Suprapubic skin (tissue), 4 donors: ENCODE measurements around the gene COL16A1. TPM values are rescaled to one million over a fixed set of nuclear protein-coding genes. Genes with fewer than 3 reads are reported as not detected.

ENCODE experiments used
- DNase-seq, 2 donors: peaks; one replicate each; pipeline ENCODE4 v3.0.0-alpha.2; 2019; ENCODE audit warnings: low spot score in 2 of 2
- H3K27ac ChIP-seq: fragments of 200-600 bp; sonication (generic); one replicate; pipeline ENCODE4 v1.5.1; 2019
- H3K27me3 ChIP-seq: fragments of 200-600 bp; sonication (generic); one replicate; pipeline ENCODE4 v1.5.1; 2019
- H3K36me3 ChIP-seq: fragments of 200-600 bp; sonication (generic); one replicate; pipeline ENCODE4 v1.5.1; 2019
- H3K4me1 ChIP-seq: fragments of 200-600 bp; sonication (generic); one replicate; pipeline ENCODE4 v1.5.1; 2019
- H3K4me3 ChIP-seq: fragments of 200-600 bp; sonication (generic); one replicate; pipeline ENCODE4 v1.5.1; 2019; ENCODE audit warnings: mild to moderate bottlenecking
- H3K9me3 ChIP-seq: fragments of 200-600 bp; sonication (generic); one replicate; pipeline ENCODE4 v1.5.1; 2019
- EP300 ChIP-seq: sonication (generic); formaldehyde crosslinking; IDR thresholded peaks from one replicate; pipeline ENCODE4 v1.6.1; 2017; ENCODE audit warnings: antibody characterized with exemption
- POLR2A ChIP-seq, 2 donors: fragments of 450-650 bp; IDR thresholded peaks; one replicate each; pipeline ENCODE4 v1.6.1; 2017; ENCODE audit warnings: antibody characterized with exemption in 2 of 2, mild to moderate bottlenecking in 2 of 2, moderate library complexity in 2 of 2
- POLR2AphosphoS5 ChIP-seq, 3 donors: sonication (generic); formaldehyde crosslinking; IDR thresholded peaks; one replicate each; pipeline ENCODE4 v1.6.1; 2017; ENCODE audit warnings: antibody characterized with exemption in 3 of 3
- WGBS: methylation state at CpG from one replicate; pipeline ENCODE4 v1.1.5; 2018; 5-methylcytosine and 5-hydroxymethylcytosine counted together
- total RNA-seq, 4 donors: library from RNA; depleted of rRNA; stranded (reverse); fragments of >200 nt; gene quantifications; one replicate each; pipeline ENCODE4 v1.1.0, GENCODE V29; 2016
- TF ChIP-seq, protein P1 (sequence below), 2 donors: fragments of 200-600 bp in 1 of 2; fragments of 450-650 bp in 1 of 2; sonication (generic) in 1 of 2; IDR thresholded peaks; one replicate each; pipeline ENCODE4 v1.5.1; 2016 to 2019; ENCODE audit warnings: antibody characterized with exemption in 2 of 2, mild to moderate bottlenecking in 1 of 2, moderate library complexity in 1 of 2

COL16A1 gene
- total RNA-seq, 4 donors from 2014 or later: 41.6 to 188 (median 93.1) TPM

DNA sequence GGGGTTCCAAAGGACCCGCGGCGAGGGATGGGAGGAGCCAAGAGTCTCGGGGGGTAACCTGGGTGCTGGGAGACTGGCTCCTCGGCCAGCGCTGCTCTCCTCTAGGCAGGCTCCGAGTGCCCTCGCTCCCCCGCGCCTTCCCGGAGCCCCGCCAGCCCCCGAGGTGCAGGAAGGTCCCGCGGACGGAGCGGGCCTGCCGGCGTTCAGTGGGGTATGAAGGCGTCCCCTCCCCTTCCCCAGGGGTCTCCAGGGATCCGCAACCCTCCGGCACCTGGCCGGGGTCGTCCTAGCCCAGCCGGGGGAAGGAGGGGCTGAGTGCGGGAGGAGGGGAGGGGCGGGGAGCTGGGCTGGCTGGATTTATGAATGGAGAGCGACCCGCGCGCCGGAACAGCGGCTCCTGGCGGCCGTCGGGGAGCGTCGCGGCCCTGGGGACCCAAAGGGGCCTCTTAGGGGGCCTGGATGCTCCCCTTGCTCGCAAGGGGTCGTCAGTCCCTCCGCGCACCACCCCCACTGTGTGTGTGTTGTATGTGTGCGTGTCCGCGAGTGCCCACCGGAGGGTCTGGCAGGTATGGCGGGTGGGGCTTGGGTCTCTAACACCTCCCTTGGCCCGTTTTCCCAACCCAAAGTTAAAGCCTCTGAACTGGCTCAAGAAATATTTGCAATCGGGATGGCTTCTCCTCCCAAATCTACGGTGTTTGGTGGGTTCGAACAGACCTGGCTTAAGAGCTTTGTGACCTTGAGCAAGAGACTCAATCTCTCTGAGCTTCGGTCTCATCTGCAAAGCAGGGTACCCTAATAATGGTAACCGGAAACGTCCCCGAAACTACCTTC is 85.7 kb downstream of the COL16A1 start:
- WGBS: 33% methylated on average over 15 of the region's 56 CpGs
- DNase-seq: peak in 1 of 2 donors; percentile 72
- Histone ChIP-seq H3K9me3 (no peaks in the 10 kb centered on the region), H3K27me3 (peaks cover 33% of the 10 kb centered on the region), H3K27ac (no peak overlapping the region), H3K4me1 (peaks cover 13% of the 10 kb centered on the region), H3K36me3 (no peaks in the 10 kb centered on the region), H3K4me3 (peak overlapping the region; percentile 56)
- TF ChIP-seq POLR2A (IDR thresholded peaks at IDR 0.05): no peak
- TF ChIP-seq, protein P1, sequence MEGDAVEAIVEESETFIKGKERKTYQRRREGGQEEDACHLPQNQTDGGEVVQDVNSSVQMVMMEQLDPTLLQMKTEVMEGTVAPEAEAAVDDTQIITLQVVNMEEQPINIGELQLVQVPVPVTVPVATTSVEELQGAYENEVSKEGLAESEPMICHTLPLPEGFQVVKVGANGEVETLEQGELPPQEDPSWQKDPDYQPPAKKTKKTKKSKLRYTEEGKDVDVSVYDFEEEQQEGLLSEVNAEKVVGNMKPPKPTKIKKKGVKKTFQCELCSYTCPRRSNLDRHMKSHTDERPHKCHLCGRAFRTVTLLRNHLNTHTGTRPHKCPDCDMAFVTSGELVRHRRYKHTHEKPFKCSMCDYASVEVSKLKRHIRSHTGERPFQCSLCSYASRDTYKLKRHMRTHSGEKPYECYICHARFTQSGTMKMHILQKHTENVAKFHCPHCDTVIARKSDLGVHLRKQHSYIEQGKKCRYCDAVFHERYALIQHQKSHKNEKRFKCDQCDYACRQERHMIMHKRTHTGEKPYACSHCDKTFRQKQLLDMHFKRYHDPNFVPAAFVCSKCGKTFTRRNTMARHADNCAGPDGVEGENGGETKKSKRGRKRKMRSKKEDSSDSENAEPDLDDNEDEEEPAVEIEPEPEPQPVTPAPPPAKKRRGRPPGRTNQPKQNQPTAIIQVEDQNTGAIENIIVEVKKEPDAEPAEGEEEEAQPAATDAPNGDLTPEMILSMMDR (IDR thresholded peaks at IDR 0.05): peak; percentile 32 to 92
- no peak for TF ChIP-seq EP300
- no peak for TF ChIP-seq POLR2AphosphoS5 (IDR thresholded peaks at IDR 0.05)

DNA sequence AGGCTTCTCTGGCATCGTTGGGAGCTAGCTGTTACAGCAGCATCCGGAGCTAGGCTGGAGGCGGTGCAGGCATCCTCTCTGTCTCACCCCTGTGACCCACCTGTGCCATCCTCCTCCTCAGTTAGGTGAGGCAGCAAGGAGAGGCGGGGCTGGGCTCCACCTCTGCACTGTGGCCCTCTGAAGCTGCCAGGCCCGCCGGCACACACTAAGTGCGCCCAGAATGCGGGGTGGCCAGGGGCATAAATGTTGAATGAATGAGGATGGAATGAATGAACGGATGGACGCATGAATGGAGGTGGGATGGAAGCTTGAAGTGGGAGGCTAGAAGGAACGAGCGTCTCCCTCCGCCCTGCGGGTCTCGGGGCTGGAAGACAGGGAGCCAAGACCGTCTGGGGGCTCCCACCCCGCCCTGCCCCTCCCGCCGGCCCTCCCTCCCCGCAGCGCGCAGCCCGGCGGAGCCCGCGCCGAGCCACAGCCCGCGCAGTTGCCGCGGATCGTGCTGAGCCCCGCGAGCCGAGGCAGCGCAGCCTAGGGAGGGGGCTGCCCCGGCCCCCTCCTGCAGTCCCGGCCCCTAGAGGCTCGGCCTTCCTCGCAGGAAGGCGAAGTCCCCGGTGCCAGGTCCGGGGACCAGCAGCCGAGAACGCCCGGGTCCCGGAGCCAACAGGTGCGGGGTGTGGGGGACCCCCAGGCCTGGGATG is 86.5 kb downstream of the COL16A1 start, which contains the start of gene HCRTR1:
TSS of gene HCRTR1 (plus strand) at position 472 of the 698 bp plus-strand sequence. CDS start 1,504 bp downstream, outside the sequence.
- Histone ChIP-seq H3K27ac (no peak within 1 kb of the TSS), H3K27me3 (peaks cover 33% of the 10 kb centered on the region), H3K4me1 (peaks cover 13% of the 10 kb centered on the region), H3K36me3 (no peaks in the 10 kb centered on the region), H3K9me3 (no peaks in the 10 kb centered on the region), H3K4me3 (peak within 1 kb of the TSS; percentile 56)
- WGBS: 28% methylated on average over 15 of the region's 48 CpGs
- peak in 1 of 2 donors; percentile 70 for DNase-seq
- no peak for TF ChIP-seq POLR2A (IDR thresholded peaks at IDR 0.05)
- TF ChIP-seq, protein P1 (IDR thresholded peaks at IDR 0.05): no peak
- no peak for TF ChIP-seq POLR2AphosphoS5 (IDR thresholded peaks at IDR 0.05)
- TF ChIP-seq EP300: no peak

DNA sequence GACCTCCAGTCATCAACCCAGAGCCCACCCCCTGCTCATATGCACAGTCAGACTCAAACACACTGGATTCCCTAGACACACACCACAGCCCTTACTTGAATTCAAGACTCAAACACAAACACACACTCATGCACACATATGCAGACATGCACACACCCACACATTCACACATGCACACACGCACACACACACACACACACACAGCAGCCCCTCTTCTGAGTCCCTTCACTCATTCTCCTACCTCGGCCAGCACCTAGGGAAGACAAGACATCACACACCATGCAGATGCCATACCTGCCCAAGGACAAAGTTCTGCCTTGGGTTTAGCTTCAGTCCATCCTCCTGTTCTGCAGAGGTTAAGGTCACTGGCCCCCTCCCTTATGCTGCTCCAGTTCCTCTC is 87.9 kb downstream of the COL16A1 start:
- Histone ChIP-seq H3K9me3 (no peaks in the 10 kb centered on the region), H3K4me1 (peaks cover 13% of the 10 kb centered on the region), H3K36me3 (no peaks in the 10 kb centered on the region), H3K27me3 (peaks cover 33% of the 10 kb centered on the region), H3K27ac (no peak overlapping the region), H3K4me3 (no peak overlapping the region)
- no peak for DNase-seq
- TF ChIP-seq POLR2A (IDR thresholded peaks at IDR 0.05): no peak
- no peak for TF ChIP-seq POLR2AphosphoS5 (IDR thresholded peaks at IDR 0.05)
- TF ChIP-seq EP300: no peak
- TF ChIP-seq, protein P1 (IDR thresholded peaks at IDR 0.05): no peak
- WGBS: 94% methylated on average over 2 of the region's 2 CpGs

DNA sequence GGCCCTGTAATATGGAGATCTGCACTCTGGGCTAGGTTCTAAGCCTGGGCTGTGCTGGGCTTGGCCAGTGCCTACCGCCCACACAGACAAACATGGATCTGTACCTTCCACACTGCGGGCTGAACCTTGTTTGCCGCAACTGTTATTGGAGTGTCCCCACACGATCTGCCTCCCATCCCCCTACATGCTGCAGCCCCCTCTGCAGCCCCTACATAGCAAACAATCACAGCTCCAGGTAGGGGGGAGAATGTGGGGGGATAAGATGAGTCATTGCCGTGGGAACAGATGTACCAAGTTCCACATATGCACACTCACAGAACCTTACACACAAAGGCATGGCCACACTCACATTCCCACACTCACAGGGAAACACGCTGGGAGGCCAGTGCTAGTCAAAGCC is 88.4 kb downstream of the COL16A1 start:
- peaks cover 13% of the 10 kb centered on the region for H3K4me1 ChIP-seq
- H3K27ac ChIP-seq: no peak overlapping the region
- no peaks in the 10 kb centered on the region for H3K9me3 ChIP-seq
- TF ChIP-seq, protein P1 (IDR thresholded peaks at IDR 0.05): no peak
- no peak for TF ChIP-seq EP300
- TF ChIP-seq POLR2A (IDR thresholded peaks at IDR 0.05): no peak
- no peak for TF ChIP-seq POLR2AphosphoS5 (IDR thresholded peaks at IDR 0.05)
- H3K4me3 ChIP-seq: no peak overlapping the region
- peaks cover 33% of the 10 kb centered on the region for H3K27me3 ChIP-seq
- WGBS: 100% methylated on average over 2 of the region's 6 CpGs
- H3K36me3 ChIP-seq: no peaks in the 10 kb centered on the region
- peak in 1 of 2 donors; percentile 24 for DNase-seq
